Type B pancreatic cell (in vitro differentiated cells): ENCODE results near the gene PASK. TPM values are rescaled to one million over a fixed set of nuclear protein-coding genes. Genes with fewer than 3 reads are reported as not detected.

Experiments used
- DNase-seq: peaks from one replicate; pipeline ENCODE4 v3.0.0; 2021; ENCODE audit warnings: mixed read lengths; ENCODE audit not compliant: unreplicated experiment; ENCODE audit errors: extremely low spot score
- H3K27ac Mint-ChIP-seq: 2 replicates; pipeline ENCODE4 v1.8.0; 2021; ENCODE audit warnings: mild to moderate bottlenecking, mixed read lengths
- H3K27me3 Mint-ChIP-seq: 2 replicates; pipeline ENCODE4 v1.8.0; 2021; ENCODE audit warnings: mixed read lengths
- H3K36me3 Mint-ChIP-seq: 2 replicates; pipeline ENCODE4 v1.8.0; 2021; ENCODE audit warnings: mixed read lengths
- H3K4me1 Mint-ChIP-seq: one replicate; pipeline ENCODE4 v1.8.0; 2021; ENCODE audit warnings: mixed read lengths; ENCODE audit not compliant: unreplicated experiment
- H3K4me3 Mint-ChIP-seq: 2 replicates; pipeline ENCODE4 v1.8.0; 2021; ENCODE audit warnings: mild to moderate bottlenecking, mixed read lengths
- H3K9me3 Mint-ChIP-seq: 2 replicates; pipeline ENCODE4 v1.8.0; 2021; ENCODE audit warnings: mixed read lengths
- CTCF ChIP-seq: fragments of 200-600 bp; sonication (generic); conservative IDR thresholded peaks from 2 replicates; pipeline ENCODE4 v1.5.0; 2021; ENCODE audit warnings: antibody characterized with exemption, mild to moderate bottlenecking
- total RNA-seq: library from RNA; stranded (reverse); gene quantifications from 2 replicates; pipeline ENCODE4 v1.2.1, GENCODE V29; 2021; ENCODE audit warnings: low replicate concordance

PASK gene
- total RNA-seq, 1 donor from 2014 or later, result 50.9 TPM

GRCh38 chr2:241064008-241064801 is 85.1 kb downstream of the PASK start:
- no peaks in the 10 kb centered on the region for H3K36me3 Mint-ChIP-seq
- H3K27ac Mint-ChIP-seq, result no peak overlapping the region
- H3K27me3 Mint-ChIP-seq, result no peaks in the 10 kb centered on the region
- no peak overlapping the region for H3K4me3 Mint-ChIP-seq
- peaks cover 5% of the 10 kb centered on the region for H3K4me1 Mint-ChIP-seq
- peak; percentile 69 for DNase-seq
- H3K9me3 Mint-ChIP-seq, result no peaks in the 10 kb centered on the region
- no peak for TF ChIP-seq CTCF

GRCh38 chr2:241063587-241063986 is 85.7 kb downstream of the PASK start:
- DNase-seq, result peak; percentile 60
- H3K27me3 Mint-ChIP-seq, result no peaks in the 10 kb centered on the region
- H3K4me3 Mint-ChIP-seq, result no peak overlapping the region
- TF ChIP-seq CTCF, result no peak
- peaks cover 5% of the 10 kb centered on the region for H3K4me1 Mint-ChIP-seq
- H3K36me3 Mint-ChIP-seq, result no peaks in the 10 kb centered on the region
- no peak overlapping the region for H3K27ac Mint-ChIP-seq
- H3K9me3 Mint-ChIP-seq, result no peaks in the 10 kb centered on the region

- Mint-ChIP-seq H3K4me3 (no peak overlapping the region), H3K9me3 (no peaks in the 10 kb centered on the region), H3K4me1 (peaks cover 5% of the 10 kb centered on the region), H3K36me3 (no peaks in the 10 kb centered on the region), H3K27ac (no peak overlapping the region), H3K27me3 (no peaks in the 10 kb centered on the region)
- TF ChIP-seq CTCF, result no peak
- DNase-seq, result peak; percentile 66
These were observed 86.2 kb downstream of the PASK start for GRCh38 chr2:241063093-241063551.

- Mint-ChIP-seq H3K4me1 (peaks cover 5% of the 10 kb centered on the region), H3K27ac (no peak overlapping the region), H3K36me3 (no peaks in the 10 kb centered on the region), H3K27me3 (no peaks in the 10 kb centered on the region), H3K4me3 (no peak overlapping the region), H3K9me3 (no peaks in the 10 kb centered on the region)
- no peak for TF ChIP-seq CTCF
- DNase-seq, result peak; percentile 66
These were observed 86.7 kb downstream of the PASK start for GRCh38 chr2:241062389-241063092.

GRCh38 chr2:241061275-241061674 is 88.0 kb downstream of the PASK start:
- TF ChIP-seq CTCF, result no peak
- Mint-ChIP-seq H3K4me1 (peaks cover 5% of the 10 kb centered on the region), H3K27me3 (no peaks in the 10 kb centered on the region), H3K4me3 (no peak overlapping the region), H3K36me3 (no peaks in the 10 kb centered on the region), H3K9me3 (no peaks in the 10 kb centered on the region), H3K27ac (peak overlapping the region; percentile 61)
- peak; percentile 7 for DNase-seq

Other genes with a start within 250 kb of the PASK start
- gene CROCC2, start 243.1 kb downstream of the PASK start, total RNA-seq, result 0.68 and 0.98 TPM in 2 replicates
- gene SNED1, start 150.9 kb downstream of the PASK start, total RNA-seq, result 9.7 and 140 TPM in 2 replicates
- 38.9 and 46.3 TPM in 2 replicates for gene MTERF4, start 47.2 kb downstream of the PASK start, total RNA-seq
- gene PPP1R7, start 995 bp upstream of the PASK start, total RNA-seq, result 50.7 and 52.4 TPM in 2 replicates
- 1.7 and 3.3 TPM in 2 replicates for gene ANO7, start 39.2 kb upstream of the PASK start, total RNA-seq
- 466 and 659 TPM in 2 replicates for gene HDLBP, start 166.2 kb upstream of the PASK start, total RNA-seq
- gene SEPTIN2, start 166.5 kb upstream of the PASK start, total RNA-seq, result 333 and 425 TPM in 2 replicates
- gene FARP2, start 206.8 kb upstream of the PASK start, total RNA-seq, result 62.5 and 71.1 TPM in 2 replicates